ENCODE measurements around the gene PPM1D. TPM values are rescaled to one million over a fixed set of nuclear protein-coding genes. Genes with fewer than 3 reads are reported as not detected.

PPM1D gene
- total RNA-seq, 2 donors from 2014 or later = 6.5 to 15.5 TPM

GRCh38 chr17:60699090-60699489, 99.1 kb downstream of the PPM1D start:
- DNase-seq = no peak
- intact Hi-C loops (cut with DNase I) = no loop called here
- Histone ChIP-seq H3K4me1 (no peaks in the 10 kb centered on the region), H3K9me3 (no peaks in the 10 kb centered on the region), H3K27ac (no peak overlapping the region), H3K4me3 (no peak overlapping the region), H3K36me3 (replicated peaks in 1 of 2; ENCODE audit: insufficient read depth in 1 of 2, low read depth in 2 of 2) (no peaks in the 10 kb centered on the region), H3K27me3 (no peaks in the 10 kb centered on the region)
- TF ChIP-seq POLR2A (IDR thresholded peaks at IDR 0.05) (no peak), CTCF (IDR thresholded peaks at IDR 0.05) (no peak)
- 91 to 98% methylated on average over 3 of the region's 3 CpGs for WGBS, 2 donors
- no peak for ATAC-seq

GRCh38 chr17:60704170-60704569, 104.2 kb downstream of the PPM1D start:
- 20 to 25% methylated on average over 3 of the region's 3 CpGs for WGBS, 2 donors
- no peak overlapping the region for H3K27ac ChIP-seq
- intact Hi-C loops (cut with DNase I) = no loop called here
- no peaks in the 10 kb centered on the region for H3K36me3 ChIP-seq (replicated peaks in 1 of 2; ENCODE audit: insufficient read depth in 1 of 2, low read depth in 2 of 2)
- ATAC-seq (no peak), DNase-seq (no peak)
- no peaks in the 10 kb centered on the region for H3K9me3 ChIP-seq
- TF ChIP-seq POLR2A (IDR thresholded peaks at IDR 0.05) (no peak), CTCF (IDR thresholded peaks at IDR 0.05) (no peak)
- no peak overlapping the region for H3K4me3 ChIP-seq
- no peaks in the 10 kb centered on the region for H3K27me3 ChIP-seq
- no peaks in the 10 kb centered on the region for H3K4me1 ChIP-seq

DNA sequence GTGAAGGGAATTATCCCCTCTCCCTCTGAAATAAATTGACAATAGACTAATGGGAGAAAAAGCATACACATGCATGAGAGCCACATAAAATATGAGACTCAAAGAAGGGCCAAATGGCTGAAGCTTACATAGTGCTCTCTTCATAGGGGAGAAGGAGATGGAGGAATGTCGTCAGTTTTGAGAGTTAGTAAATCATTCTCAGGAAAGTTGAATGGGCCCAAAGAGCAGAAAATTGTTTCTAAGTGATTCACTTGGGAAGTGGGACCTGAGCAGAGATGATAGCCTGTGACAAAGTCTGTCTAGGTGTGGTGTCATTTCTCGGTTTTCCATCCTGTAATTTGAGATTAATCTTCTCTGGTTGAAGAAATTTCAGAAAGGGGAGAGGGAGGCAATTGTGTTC, 112.7 kb downstream of the PPM1D start:
- no peak for TF ChIP-seq CTCF (IDR thresholded peaks at IDR 0.05)
- no peak for TF ChIP-seq POLR2A (IDR thresholded peaks at IDR 0.05)
- intact Hi-C loops (cut with DNase I) = no loop called here
- 54 to 82% methylated on average over 2 of the region's 2 CpGs for WGBS, 2 donors
- Histone ChIP-seq H3K4me3 (no peak overlapping the region), H3K27me3 (no peaks in the 10 kb centered on the region), H3K9me3 (no peaks in the 10 kb centered on the region), H3K4me1 (no peaks in the 10 kb centered on the region), H3K36me3 (replicated peaks in 1 of 2; ENCODE audit: insufficient read depth in 1 of 2, low read depth in 2 of 2) (no peaks in the 10 kb centered on the region), H3K27ac (no peak overlapping the region)
- DNase-seq (no peak), ATAC-seq (no peak)

- Histone ChIP-seq H3K9me3 (no peaks in the 10 kb centered on the region), H3K36me3 (replicated peaks in 1 of 2; ENCODE audit: insufficient read depth in 1 of 2, low read depth in 2 of 2) (no peaks in the 10 kb centered on the region), H3K4me1 (no peaks in the 10 kb centered on the region), H3K27me3 (no peaks in the 10 kb centered on the region), H3K4me3 (no peak overlapping the region), H3K27ac (no peak overlapping the region)
- ATAC-seq = no peak
- TF ChIP-seq CTCF (IDR thresholded peaks at IDR 0.05) (no peak), POLR2A (IDR thresholded peaks at IDR 0.05) (no peak)
- intact Hi-C loops (cut with DNase I) = no loop called here
- DNase-seq = no peak
- WGBS, 2 donors = 85 to 93% methylated on average over 2 of the region's 2 CpGs
These were observed 113.6 kb downstream of the PPM1D start for GRCh38 chr17:60713608-60714007.

Small RNAs within 50 kb of the gene (small RNA-seq; reads per million reads assigned to genes)
- gene AC011921.2 (not detected), gene RN7SL606P (not detected), gene RNU6-623P (not detected)

Other genes with a start within 250 kb of the PPM1D start
- 10 to 100 TPM; 15.8 to 19.7 TPM for gene USP32, start 208.1 kb upstream of the PPM1D start, total RNA-seq
- gene CHCT1, start 177.7 kb upstream of the PPM1D start, total RNA-seq = not detected
- gene APPBP2, start 74.0 kb upstream of the PPM1D start, total RNA-seq = 10 to 100 TPM; 10.9 to 15.3 TPM
- 10 to 100 TPM; 44.1 to 71.5 TPM for gene BCAS3, start 77.7 kb downstream of the PPM1D start, total RNA-seq

Measured in body of pancreas (tissue), 4 donors.